Vagina (tissue), 2 donors: Measurements from ENCODE around the gene DDX54.

Experiments used
- CTCF ChIP-seq, 3 experiments: fragments of 450-650 bp in 2 of 3; fragments of 200-600 bp in 1 of 3; sonication (generic) in 1 of 3; IDR thresholded peaks; one replicate each; pipeline ENCODE4 v1.5.1; 2017 to 2019; ENCODE audit warnings: antibody characterized with exemption in 3 of 3, mild to moderate bottlenecking in 2 of 3, moderate library complexity in 2 of 3
- POLR2A ChIP-seq, 2 donors: fragments of 450-650 bp; IDR thresholded peaks; one replicate each; pipeline ENCODE4 v1.6.1; 2017; ENCODE audit warnings: antibody characterized with exemption in 2 of 2, mild to moderate bottlenecking in 2 of 2, moderate library complexity in 2 of 2
- POLR2AphosphoS5 ChIP-seq, 2 donors: sonication (generic); formaldehyde crosslinking; IDR thresholded peaks; one replicate each; pipeline ENCODE4 v1.9.0; 2017; ENCODE audit warnings: antibody characterized with exemption in 2 of 2, mild to moderate bottlenecking in 2 of 2, low read depth in 1 of 2; ENCODE audit not compliant: insufficient read depth in 1 of 2

GRCh38 chr12:113196990-113197389 lies 11.7 kb upstream of the DDX54 start:
- peak in 2 of 3 experiments; percentile 39 to 61 for TF ChIP-seq CTCF (IDR thresholded peaks at IDR 0.05)
- no peak for TF ChIP-seq POLR2A (IDR thresholded peaks at IDR 0.05)
- no peak for TF ChIP-seq POLR2AphosphoS5 (IDR thresholded peaks at IDR 0.05; ENCODE audit: insufficient read depth in 1 of 2, low read depth in 1 of 2)
